Kidney capillary endothelial cell (primary cell): ENCODE results near the gene OR2W3.
A peak's percentile ranks its signal among the peaks of the same experiment; 100 is the strongest.

Source experiments
- DNase-seq: peaks from one replicate; pipeline ENCODE4 v3.0.0-alpha.2; 2018; ENCODE audit warnings: low spot score

OR2W3 gene

GRCh38 chr1:247919952-247920351, 24.6 kb downstream of the OR2W3 start, which contains the start of gene OR2T8:
OR2T8 (plus strand) TSS chr1:247920252; CDS start chr1:247921018, 766 bp downstream.
- DNase-seq: no peak

- no peak for DNase-seq
Measured at GRCh38 chr1:247923941-247924340, 28.6 kb downstream of the OR2W3 start.

- no peak for DNase-seq
Measured at GRCh38 chr1:247924868-247925267, 29.5 kb downstream of the OR2W3 start, which contains the start of gene OR2AJ1. OR2AJ1 (plus strand) TSS chr1:247924889; CDS start chr1:247933769, 8,880 bp downstream.

GRCh38 chr1:247933989-247934388, 38.6 kb downstream of the OR2W3 start:
- no peak for DNase-seq

- no peak for DNase-seq
Measured at GRCh38 chr1:247935781-247936180, 40.4 kb downstream of the OR2W3 start.

GRCh38 chr1:247936415-247936814, 41.0 kb downstream of the OR2W3 start:
- no peak for DNase-seq

- DNase-seq: peak; percentile 17
Measured at GRCh38 chr1:247936965-247937734, 41.8 kb downstream of the OR2W3 start.

- no peak for DNase-seq
Measured at GRCh38 chr1:247942624-247943023, 47.2 kb downstream of the OR2W3 start.
